ENCODE results near the gene CYP24A1.

CYP24A1 gene

DNA sequence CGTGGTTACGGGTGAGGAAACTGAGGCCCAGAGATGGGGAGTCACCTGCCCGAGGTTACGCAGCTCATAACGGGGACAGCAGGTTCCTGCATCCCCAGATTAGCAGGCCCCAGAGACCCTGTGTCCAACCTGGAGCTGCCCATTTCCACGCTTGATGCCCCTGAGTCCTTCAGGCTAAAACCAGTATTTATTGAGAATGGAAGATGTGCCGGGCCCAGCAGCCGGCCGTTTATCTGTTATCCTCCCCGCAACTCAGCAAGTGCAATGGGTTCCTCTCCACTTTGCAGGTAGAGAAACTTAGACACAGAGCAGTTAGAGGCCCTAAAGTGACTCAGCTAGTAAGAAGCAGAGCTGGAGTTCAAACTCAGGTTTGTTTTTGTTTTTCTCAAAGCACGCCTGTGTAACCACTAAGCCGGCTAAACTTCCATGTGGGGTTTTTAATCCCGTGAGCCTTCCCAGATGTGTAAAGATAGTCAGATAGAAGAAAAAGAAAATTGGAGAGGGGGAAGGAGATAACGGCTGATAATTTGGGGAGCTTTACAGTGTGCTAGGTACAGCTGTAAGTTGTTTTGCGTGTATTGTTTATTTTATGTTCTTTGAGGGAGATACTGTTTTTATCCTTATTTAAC lies 34.9 kb upstream of the CYP24A1 start:
- no peak for DNase-seq (ENCODE audit: low spot score)

DNA sequence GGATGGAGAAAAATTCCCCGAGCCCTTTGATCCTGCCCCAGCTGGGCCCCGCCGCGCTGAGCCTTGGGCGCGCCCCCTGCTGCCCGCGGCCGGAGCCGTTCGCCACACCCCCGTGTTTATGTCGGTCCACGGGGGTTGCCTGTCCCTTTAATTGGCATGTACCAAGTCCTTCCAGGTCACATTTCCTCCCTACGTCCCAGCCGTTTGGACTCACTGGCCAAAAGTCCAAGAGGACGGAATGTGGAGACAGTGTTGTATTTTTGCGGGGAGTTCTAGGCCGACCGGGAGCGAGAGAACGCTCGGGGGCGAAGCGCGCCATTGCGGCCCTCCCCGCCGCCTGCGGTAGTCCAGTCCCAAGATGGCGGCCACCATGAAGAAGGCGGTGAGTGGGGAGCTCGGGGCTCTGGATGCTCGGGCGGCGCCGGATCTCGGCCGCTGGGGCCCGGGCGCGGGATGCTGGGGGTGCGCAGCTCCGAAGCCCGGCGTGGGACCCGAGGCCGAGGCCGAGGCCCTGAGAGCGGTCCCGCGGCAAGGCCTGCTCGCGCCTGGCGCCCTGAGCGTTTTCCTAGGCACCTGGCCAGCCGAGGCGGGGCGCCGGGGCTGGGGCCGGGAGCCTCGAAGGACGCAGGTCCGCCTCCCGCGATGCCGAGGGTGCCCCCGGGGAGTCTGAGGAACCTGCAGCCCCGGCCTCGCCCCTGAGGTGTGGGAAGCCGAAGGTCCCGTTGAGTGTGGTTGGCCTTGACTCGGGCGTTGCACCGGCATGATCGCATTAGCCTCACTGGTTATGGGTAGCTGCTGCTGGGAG lies 34.2 kb upstream of the CYP24A1 start, which contains the start of gene PFDN4:
PFDN4 (plus strand) TSS at position 345 of the 805 bp plus-strand sequence; CDS start at position 359, 14 bp downstream.
- TF ChIP-seq, protein P1, sequence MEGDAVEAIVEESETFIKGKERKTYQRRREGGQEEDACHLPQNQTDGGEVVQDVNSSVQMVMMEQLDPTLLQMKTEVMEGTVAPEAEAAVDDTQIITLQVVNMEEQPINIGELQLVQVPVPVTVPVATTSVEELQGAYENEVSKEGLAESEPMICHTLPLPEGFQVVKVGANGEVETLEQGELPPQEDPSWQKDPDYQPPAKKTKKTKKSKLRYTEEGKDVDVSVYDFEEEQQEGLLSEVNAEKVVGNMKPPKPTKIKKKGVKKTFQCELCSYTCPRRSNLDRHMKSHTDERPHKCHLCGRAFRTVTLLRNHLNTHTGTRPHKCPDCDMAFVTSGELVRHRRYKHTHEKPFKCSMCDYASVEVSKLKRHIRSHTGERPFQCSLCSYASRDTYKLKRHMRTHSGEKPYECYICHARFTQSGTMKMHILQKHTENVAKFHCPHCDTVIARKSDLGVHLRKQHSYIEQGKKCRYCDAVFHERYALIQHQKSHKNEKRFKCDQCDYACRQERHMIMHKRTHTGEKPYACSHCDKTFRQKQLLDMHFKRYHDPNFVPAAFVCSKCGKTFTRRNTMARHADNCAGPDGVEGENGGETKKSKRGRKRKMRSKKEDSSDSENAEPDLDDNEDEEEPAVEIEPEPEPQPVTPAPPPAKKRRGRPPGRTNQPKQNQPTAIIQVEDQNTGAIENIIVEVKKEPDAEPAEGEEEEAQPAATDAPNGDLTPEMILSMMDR (IDR thresholded peaks at IDR 0.05; ENCODE audit: extremely low read depth, missing control alignments) = peak; percentile 95
- DNase-seq (ENCODE audit: low spot score) = peak; percentile 94

More for the DNA sequence above, 34.9 kb upstream of the CYP24A1 start:
- TF ChIP-seq, protein P1 (IDR thresholded peaks at IDR 0.05; ENCODE audit: extremely low read depth, missing control alignments) = no peak

DNA sequence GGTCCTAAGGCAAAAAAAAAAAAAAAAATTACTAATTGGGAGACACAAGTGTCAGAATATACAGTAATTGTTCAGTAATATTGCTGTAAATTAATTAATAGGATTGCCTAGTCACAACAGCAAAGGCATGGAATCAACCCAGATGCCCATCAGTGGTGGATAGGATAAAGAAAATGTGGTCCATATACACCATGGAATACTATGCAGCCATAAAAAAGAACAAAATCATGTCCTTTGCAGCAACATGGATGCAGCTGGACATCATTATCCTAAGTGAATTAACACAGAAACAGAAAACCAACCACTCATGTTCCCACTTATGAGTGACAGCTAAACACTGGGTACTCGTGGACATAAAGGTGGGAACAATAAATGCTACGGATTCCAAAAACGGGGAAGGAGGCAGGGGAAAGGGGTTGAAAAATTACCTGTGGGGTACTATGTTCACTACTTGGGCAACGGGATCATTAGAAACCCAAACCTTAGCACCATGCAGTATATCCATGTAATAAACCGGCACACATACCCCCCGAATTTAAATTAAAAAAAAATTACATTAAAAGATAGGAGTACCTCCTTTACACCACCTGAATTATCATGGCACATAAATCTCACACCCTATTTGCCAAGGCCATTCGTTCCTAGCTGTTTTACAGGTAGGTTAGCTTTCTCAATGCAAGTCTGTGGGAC lies 33.4 kb upstream of the CYP24A1 start:
- no peak for DNase-seq (ENCODE audit: low spot score)
- TF ChIP-seq, protein P1 (IDR thresholded peaks at IDR 0.05; ENCODE audit: extremely low read depth, missing control alignments) = no peak

- no peak for DNase-seq (ENCODE audit: low spot score)
- TF ChIP-seq, protein P1 (IDR thresholded peaks at IDR 0.05; ENCODE audit: extremely low read depth, missing control alignments) = no peak
These were observed 31.7 kb upstream of the CYP24A1 start for GRCh38 chr20:54205450-54205849.

GRCh38 chr20:54204481-54204880 lies 30.7 kb upstream of the CYP24A1 start:
- no peak for DNase-seq (ENCODE audit: low spot score)
- TF ChIP-seq, protein P1 (IDR thresholded peaks at IDR 0.05; ENCODE audit: extremely low read depth, missing control alignments) = no peak

- DNase-seq (ENCODE audit: low spot score) = no peak
- TF ChIP-seq, protein P1 (IDR thresholded peaks at IDR 0.05; ENCODE audit: extremely low read depth, missing control alignments) = no peak
These were observed 30.3 kb upstream of the CYP24A1 start for GRCh38 chr20:54204063-54204462.

DNA sequence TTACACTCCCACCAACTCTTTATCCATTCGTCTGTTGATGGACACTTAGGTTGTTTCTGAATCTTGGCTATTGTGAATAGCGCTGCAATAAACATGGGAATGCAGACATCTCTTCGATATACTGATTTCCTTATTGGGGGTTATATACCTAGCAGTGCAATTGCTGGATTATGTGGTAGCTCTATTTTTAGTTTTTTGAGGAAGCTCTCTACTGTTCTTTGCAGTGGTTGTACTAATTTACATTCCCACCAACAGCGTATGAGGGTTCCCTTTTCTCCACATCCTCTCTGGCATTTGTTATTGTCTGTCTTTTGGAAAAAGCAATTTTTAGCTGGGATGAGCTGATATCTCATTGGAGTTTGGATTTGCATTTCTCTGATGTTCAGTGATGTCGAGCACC lies 29.5 kb upstream of the CYP24A1 start:
- DNase-seq (ENCODE audit: low spot score) = no peak
- TF ChIP-seq, protein P1 (IDR thresholded peaks at IDR 0.05; ENCODE audit: extremely low read depth, missing control alignments) = no peak

Measured in GM20000 (cell line).